ENCODE results near the gene TBC1D5. TPM values are rescaled to one million over a fixed set of nuclear protein-coding genes. Genes with fewer than 3 reads are reported as not detected.
"Not testable (repeated sequence)": the region's sequence is repeated elsewhere in the genome, so short reads cannot be mapped to it uniquely, and the experiment has no call there.

The TBC1D5 gene
- total RNA-seq (100 to 1,000 TPM in 2 of 9 donors, 10 to 100 TPM in 7; 47.5 to 108 (median 71.1) TPM), polyA plus RNA-seq (10 to 100 TPM in 2 of 3 donors, 1 to 10 TPM in 1; 6.4 to 27.5 (median 16.8) TPM)
- long read RNA-seq, donor 1: 0 reads
- long read RNA-seq, donor 2: 0 reads
- long read RNA-seq, donor 3: 0 reads
- long read RNA-seq, donor 4, partial matches to known transcripts: 9 of 17 reads
- long read RNA-seq, donor 4, other reads (novel, unspliced or antisense): 8 of 17 reads
- long read RNA-seq, donor 5, partial matches to known transcripts: 4 of 35 reads
- long read RNA-seq, donor 5, other reads (novel, unspliced or antisense): 31 of 35 reads
- long read RNA-seq, donor 6, partial matches to known transcripts: 3 of 12 reads
- long read RNA-seq, donor 6, other reads (novel, unspliced or antisense): 9 of 12 reads
- long read RNA-seq, donor 7: 0 reads
- long read RNA-seq, donor 8: 0 reads
- long read RNA-seq, donor 9: 0 reads
- long read RNA-seq, donor 10: 0 reads

- H3K27ac ChIP-seq: peak within 1 kb of the TSS; percentile 96 to 98 (median 98)
- H3K4me1 ChIP-seq (replicated peaks in 1 of 2): peaks cover 16 to 40% of the 10 kb centered on the region in 2 donors
- intact Hi-C loops (cut with DNase I): no loop called here
- 0 to 1% (median 0%) methylated on average over 24 to 86 of the region's 86 CpGs for WGBS, 4 donors
- H3K36me3 ChIP-seq (replicated peaks in 1 of 2): no peaks in the 10 kb centered on the region
- no peaks in the 10 kb centered on the region for H3K27me3 ChIP-seq
- H3K9me3 ChIP-seq (replicated peaks in 1 of 3): no peaks in the 10 kb centered on the region
- TF ChIP-seq POLR2A (IDR thresholded peaks at IDR 0.05) (peak; percentile 76 to 83), CTCF (IDR thresholded peaks at IDR 0.05) (peak in 1 of 6 experiments; percentile 30)
- H3K4me3 ChIP-seq: peak within 1 kb of the TSS; percentile 46 to 96 (median 80)
- DNase-seq: peak; percentile 96 to 98 (median 97)
These were observed at the start of gene TBC1D5 for GRCh38 chr3:17742102-17742879. TBC1D5 (minus strand) TSS chr3:17742631; CDS start chr3:17508570, 234,061 bp downstream.

- no peak for DNase-seq
- Histone ChIP-seq H3K27me3 (no peaks in the 10 kb centered on the region), H3K4me1 (replicated peaks in 1 of 2) (no peaks in the 10 kb centered on the region), H3K4me3 (no peak overlapping the region), H3K27ac (no peak overlapping the region), H3K36me3 (replicated peaks in 1 of 2) (no peaks in the 10 kb centered on the region), H3K9me3 (replicated peaks in 1 of 3) (no peaks in the 10 kb centered on the region)
- no peak for TF ChIP-seq POLR2A (IDR thresholded peaks at IDR 0.05)
- TF ChIP-seq CTCF (IDR thresholded peaks at IDR 0.05): no peak
- intact Hi-C loops (cut with DNase I): no loop called here
- WGBS, 4 donors: 77 to 98% (median 87%) methylated on average over 1 of the region's 1 CpG
These were observed 41.0 kb upstream of the TBC1D5 start for GRCh38 chr3:17783426-17783825.

- Histone ChIP-seq H3K27ac (no peak overlapping the region), H3K4me1 (replicated peaks in 1 of 2) (no peaks in the 10 kb centered on the region), H3K27me3 (no peaks in the 10 kb centered on the region), H3K9me3 (replicated peaks in 1 of 3) (no peaks in the 10 kb centered on the region), H3K36me3 (replicated peaks in 1 of 2) (no peaks in the 10 kb centered on the region), H3K4me3 (no peak overlapping the region)
- DNase-seq: no peak
- intact Hi-C loops (cut with DNase I): no loop called here
- WGBS, 4 donors: 31 to 50% (median 44%) methylated on average over 2 of the region's 2 CpGs
- no peak for TF ChIP-seq POLR2A (IDR thresholded peaks at IDR 0.05)
- TF ChIP-seq CTCF (IDR thresholded peaks at IDR 0.05): no peak
These were observed 40.3 kb upstream of the TBC1D5 start for GRCh38 chr3:17782751-17783150.

GRCh38 chr3:17780369-17780768 lies 37.9 kb upstream of the TBC1D5 start:
- H3K4me3 ChIP-seq; H3K36me3 ChIP-seq (replicated peaks in 1 of 2); H3K9me3 ChIP-seq (replicated peaks in 1 of 3); H3K27me3 ChIP-seq; H3K27ac ChIP-seq; H3K4me1 ChIP-seq (replicated peaks in 1 of 2); DNase-seq; intact Hi-C loops (cut with DNase I): not testable (repeated sequence)
- 39 to 55% (median 49%) methylated on average over 2 of the region's 2 CpGs for WGBS, 4 donors

- H3K27me3 ChIP-seq; H3K36me3 ChIP-seq (replicated peaks in 1 of 2); H3K4me3 ChIP-seq; intact Hi-C loops (cut with DNase I); H3K27ac ChIP-seq; DNase-seq; H3K9me3 ChIP-seq (replicated peaks in 1 of 3); H3K4me1 ChIP-seq (replicated peaks in 1 of 2): not testable (repeated sequence)
- 69 to 78% (median 71%) methylated on average over 7 of the region's 7 CpGs for WGBS, 4 donors
These were observed 37.1 kb upstream of the TBC1D5 start for GRCh38 chr3:17779304-17780250.

GRCh38 chr3:17777326-17777725 lies 34.9 kb upstream of the TBC1D5 start:
- H3K27ac ChIP-seq; H3K9me3 ChIP-seq (replicated peaks in 1 of 3); H3K4me3 ChIP-seq; H3K4me1 ChIP-seq (replicated peaks in 1 of 2); H3K27me3 ChIP-seq; H3K36me3 ChIP-seq (replicated peaks in 1 of 2); DNase-seq; intact Hi-C loops (cut with DNase I): not testable (repeated sequence)
- WGBS, 4 donors: 78 to 86% (median 80%) methylated on average over 4 to 6 of the region's 6 CpGs
